Measurements from ENCODE around the gene SKI. TPM values are rescaled to one million over a fixed set of nuclear protein-coding genes. Genes with fewer than 3 reads are reported as not detected.

SKI gene
- total and polyA plus RNA-seq, 2 donors (not counting 1 experiment from before 2014, with no cell fraction given), result 11.6 to 21.8 TPM

DNA sequence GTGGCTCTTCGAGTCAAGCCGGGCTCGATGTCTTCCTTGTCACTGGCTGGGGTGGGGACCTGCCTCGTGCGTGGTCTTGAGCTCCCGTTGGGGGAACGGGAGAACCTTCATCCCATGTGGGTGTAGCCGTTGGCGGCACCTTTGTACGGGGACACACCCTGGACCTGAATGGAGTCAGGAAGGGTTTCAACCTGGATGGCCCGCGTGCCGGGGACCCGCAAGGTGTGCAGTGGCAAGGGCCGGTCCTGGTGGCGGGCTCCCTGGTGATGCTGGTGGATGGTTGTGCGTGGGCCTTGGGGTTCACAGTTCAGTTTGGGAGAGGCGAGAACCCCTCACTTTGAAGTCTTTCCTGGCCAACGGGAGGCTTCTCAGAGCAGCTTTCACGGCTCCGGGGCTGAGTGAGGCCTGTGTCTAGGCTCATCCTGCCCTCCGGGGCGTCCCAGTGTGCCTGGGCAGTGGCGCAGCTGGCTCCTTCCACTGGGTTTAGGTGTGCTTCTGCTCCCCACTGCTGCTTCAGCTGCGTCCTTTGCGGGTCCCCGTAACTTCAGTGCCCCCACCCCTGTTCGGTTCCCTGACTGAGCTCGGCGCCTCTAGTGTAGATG, 11.4 kb downstream of the SKI start:
- no peaks in the 10 kb centered on the region for H3K27me3 ChIP-seq (ENCODE audit: control insufficient read depth, insufficient read depth, low read length)
- no peaks in the 10 kb centered on the region for H3K9me3 ChIP-seq (ENCODE audit: control insufficient read depth, insufficient read depth, low read depth, low read length)
- peaks cover 26% of the 10 kb centered on the region for H3K4me1 ChIP-seq (ENCODE audit: control insufficient read depth, extremely low read depth, insufficient read depth, low read length)
- DNase-seq (ENCODE audit: low read depth in 2 of 2), result no peak
- H4K20me1 ChIP-seq (ENCODE audit: control insufficient read depth, extremely low read depth, insufficient read depth, low read length), result no peaks in the 10 kb centered on the region
- H2AFZ ChIP-seq (ENCODE audit: low read length), result no peak overlapping the region
- peaks cover 8% of the 10 kb centered on the region for H3K36me3 ChIP-seq (ENCODE audit: control insufficient read depth, insufficient read depth, low read length)
- no peak overlapping the region for H3K4me3 ChIP-seq (replicated peaks in 1 of 4; ENCODE audit: control extremely low read depth in 1 of 4, insufficient read depth in 1 of 4, low read depth in 3 of 4, low read length in 4 of 4)
- no peak for TF ChIP-seq EZH2 (IDR thresholded peaks at IDR 0.05; ENCODE audit: low read length, missing control alignments)
- TF ChIP-seq, protein P1, sequence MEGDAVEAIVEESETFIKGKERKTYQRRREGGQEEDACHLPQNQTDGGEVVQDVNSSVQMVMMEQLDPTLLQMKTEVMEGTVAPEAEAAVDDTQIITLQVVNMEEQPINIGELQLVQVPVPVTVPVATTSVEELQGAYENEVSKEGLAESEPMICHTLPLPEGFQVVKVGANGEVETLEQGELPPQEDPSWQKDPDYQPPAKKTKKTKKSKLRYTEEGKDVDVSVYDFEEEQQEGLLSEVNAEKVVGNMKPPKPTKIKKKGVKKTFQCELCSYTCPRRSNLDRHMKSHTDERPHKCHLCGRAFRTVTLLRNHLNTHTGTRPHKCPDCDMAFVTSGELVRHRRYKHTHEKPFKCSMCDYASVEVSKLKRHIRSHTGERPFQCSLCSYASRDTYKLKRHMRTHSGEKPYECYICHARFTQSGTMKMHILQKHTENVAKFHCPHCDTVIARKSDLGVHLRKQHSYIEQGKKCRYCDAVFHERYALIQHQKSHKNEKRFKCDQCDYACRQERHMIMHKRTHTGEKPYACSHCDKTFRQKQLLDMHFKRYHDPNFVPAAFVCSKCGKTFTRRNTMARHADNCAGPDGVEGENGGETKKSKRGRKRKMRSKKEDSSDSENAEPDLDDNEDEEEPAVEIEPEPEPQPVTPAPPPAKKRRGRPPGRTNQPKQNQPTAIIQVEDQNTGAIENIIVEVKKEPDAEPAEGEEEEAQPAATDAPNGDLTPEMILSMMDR (conservative IDR thresholded peaks at IDR 0.05 in 1 of 2, IDR thresholded peaks at IDR 0.05 in 1 of 2; ENCODE audit: low read depth in 1 of 2, low read length in 2 of 2), result no peak
- H3K27ac ChIP-seq (ENCODE audit: insufficient read depth, low read length), result no peak overlapping the region
- no peak overlapping the region for H3K9ac ChIP-seq (ENCODE audit: insufficient read depth, low read length)
- H3K4me2 ChIP-seq (ENCODE audit: extremely low read depth, insufficient read depth, low read length), result peak overlapping the region; percentile 2
- H3K79me2 ChIP-seq (ENCODE audit: control insufficient read depth, insufficient read depth, low read length), result peaks cover 97% of the 10 kb centered on the region

DNA sequence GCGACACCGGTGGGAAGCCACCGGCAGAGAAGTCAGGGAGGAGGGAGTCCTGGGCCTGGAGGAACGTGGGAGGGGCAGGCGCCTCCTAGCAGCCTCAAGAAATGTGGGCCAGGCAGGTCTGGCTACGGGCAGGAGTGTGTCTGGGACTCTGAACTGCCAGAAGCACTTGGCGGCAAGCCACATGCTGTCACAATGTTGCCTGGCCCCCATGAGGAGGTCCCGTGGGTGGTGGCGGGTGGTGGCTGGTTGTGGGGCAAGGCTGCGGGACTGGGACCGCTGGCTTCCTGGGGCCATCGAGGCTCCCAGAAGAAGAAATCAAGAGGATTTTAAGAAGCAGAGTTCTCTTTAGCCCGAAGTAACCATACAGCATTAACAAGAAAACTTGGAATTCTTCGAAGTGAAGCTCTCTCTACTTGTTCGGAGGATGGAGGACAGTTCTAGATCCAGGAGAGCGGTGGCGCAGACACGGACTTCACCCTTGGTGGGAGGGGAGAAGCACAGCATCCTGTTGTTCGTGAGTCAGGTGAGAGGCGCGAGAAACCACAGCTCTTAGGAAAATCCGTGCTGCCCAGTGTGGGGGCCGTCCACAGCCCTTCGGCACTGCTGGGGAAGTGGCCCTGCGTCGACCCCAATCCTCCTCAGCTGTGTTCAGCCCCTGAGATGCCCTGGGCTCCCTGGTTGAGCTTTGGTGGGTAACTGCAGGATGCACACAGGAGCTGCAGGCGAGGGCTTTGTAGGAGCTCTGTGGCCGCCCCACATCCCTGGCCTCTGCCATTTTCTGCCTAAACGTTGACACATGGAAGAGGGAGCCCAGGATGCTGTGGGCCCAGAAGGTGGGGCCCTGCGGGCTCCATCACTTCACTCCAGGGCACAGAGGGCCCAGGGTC, 12.4 kb downstream of the SKI start:
- peaks cover 8% of the 10 kb centered on the region for H3K36me3 ChIP-seq (ENCODE audit: control insufficient read depth, insufficient read depth, low read length)
- DNase-seq (ENCODE audit: low read depth in 2 of 2), result peak; percentile 18 to 71
- H3K9me3 ChIP-seq (ENCODE audit: control insufficient read depth, insufficient read depth, low read depth, low read length), result no peaks in the 10 kb centered on the region
- H3K9ac ChIP-seq (ENCODE audit: insufficient read depth, low read length), result no peak overlapping the region
- TF ChIP-seq EZH2 (IDR thresholded peaks at IDR 0.05; ENCODE audit: low read length, missing control alignments), result no peak
- TF ChIP-seq, protein P1 (conservative IDR thresholded peaks at IDR 0.05 in 1 of 2, IDR thresholded peaks at IDR 0.05 in 1 of 2; ENCODE audit: low read depth in 1 of 2, low read length in 2 of 2), result no peak
- peaks cover 96% of the 10 kb centered on the region for H3K79me2 ChIP-seq (ENCODE audit: control insufficient read depth, insufficient read depth, low read length)
- H3K4me3 ChIP-seq (replicated peaks in 1 of 4; ENCODE audit: control extremely low read depth in 1 of 4, insufficient read depth in 1 of 4, low read depth in 3 of 4, low read length in 4 of 4), result no peak overlapping the region
- H3K27ac ChIP-seq (ENCODE audit: insufficient read depth, low read length), result no peak overlapping the region
- no peak overlapping the region for H2AFZ ChIP-seq (ENCODE audit: low read length)
- H3K27me3 ChIP-seq (ENCODE audit: control insufficient read depth, insufficient read depth, low read length), result no peaks in the 10 kb centered on the region
- no peaks in the 10 kb centered on the region for H4K20me1 ChIP-seq (ENCODE audit: control insufficient read depth, extremely low read depth, insufficient read depth, low read length)
- peaks cover 19% of the 10 kb centered on the region for H3K4me1 ChIP-seq (ENCODE audit: control insufficient read depth, extremely low read depth, insufficient read depth, low read length)
- H3K4me2 ChIP-seq (ENCODE audit: extremely low read depth, insufficient read depth, low read length), result no peak overlapping the region

DNA sequence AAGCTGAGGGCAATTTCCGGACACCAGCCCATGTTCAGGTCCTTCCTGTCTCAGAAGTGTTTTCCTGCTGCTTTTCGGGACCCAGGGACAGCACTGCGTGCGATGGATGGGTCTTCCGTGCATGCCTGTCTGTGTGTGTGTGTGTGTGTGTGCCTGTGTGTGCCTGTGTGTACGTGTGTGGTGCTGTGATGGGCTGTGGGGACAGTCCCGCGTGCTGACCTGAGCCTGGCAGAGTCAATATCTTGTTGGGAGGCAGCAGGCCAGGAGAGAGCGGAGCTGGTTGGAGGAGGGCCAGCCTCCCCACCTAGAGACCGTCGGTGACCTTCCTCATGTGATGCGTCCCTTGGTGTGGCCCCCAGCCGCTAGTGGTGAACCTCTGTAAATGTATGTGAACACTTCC, 13.7 kb downstream of the SKI start:
- Histone ChIP-seq H3K79me2 (ENCODE audit: control insufficient read depth, insufficient read depth, low read length) (peaks cover 98% of the 10 kb centered on the region), H3K27me3 (ENCODE audit: control insufficient read depth, insufficient read depth, low read length) (no peaks in the 10 kb centered on the region), H3K9me3 (ENCODE audit: control insufficient read depth, insufficient read depth, low read depth, low read length) (no peaks in the 10 kb centered on the region), H3K4me1 (ENCODE audit: control insufficient read depth, extremely low read depth, insufficient read depth, low read length) (peaks cover 21% of the 10 kb centered on the region), H3K4me3 (replicated peaks in 1 of 4; ENCODE audit: control extremely low read depth in 1 of 4, insufficient read depth in 1 of 4, low read depth in 3 of 4, low read length in 4 of 4) (no peak overlapping the region), H3K4me2 (ENCODE audit: extremely low read depth, insufficient read depth, low read length) (no peak overlapping the region), H3K36me3 (ENCODE audit: control insufficient read depth, insufficient read depth, low read length) (peaks cover 8% of the 10 kb centered on the region), H3K27ac (ENCODE audit: insufficient read depth, low read length) (no peak overlapping the region), H4K20me1 (ENCODE audit: control insufficient read depth, extremely low read depth, insufficient read depth, low read length) (no peaks in the 10 kb centered on the region), H3K9ac (ENCODE audit: insufficient read depth, low read length) (no peak overlapping the region), H2AFZ (ENCODE audit: low read length) (no peak overlapping the region)
- no peak for DNase-seq (ENCODE audit: low read depth in 2 of 2)
- TF ChIP-seq, protein P1 (conservative IDR thresholded peaks at IDR 0.05 in 1 of 2, IDR thresholded peaks at IDR 0.05 in 1 of 2; ENCODE audit: low read depth in 1 of 2, low read length in 2 of 2), result no peak
- TF ChIP-seq EZH2 (IDR thresholded peaks at IDR 0.05; ENCODE audit: low read length, missing control alignments), result no peak
